Measurements from ENCODE around the gene LIPF. TPM values are rescaled to one million over a fixed set of nuclear protein-coding genes. Genes with fewer than 3 reads are reported as not detected.

The LIPF gene
- total RNA-seq, 5 donors from 2014 or later (not counting 1 experiment from before 2014, with no cell fraction given) = not detected

GRCh38 chr10:88624840-88625239, 39.4 kb upstream of the LIPF start:
- ChIA-PET POLR2A (no interaction called here), CTCF (no interaction called here)
- Histone ChIP-seq H3K4me3 (ENCODE audit: control insufficient read depth in 1 of 2, extremely low read depth in 1 of 2, low read length in 1 of 2) (no peak overlapping the region), H3K36me3 (ENCODE audit: control insufficient read depth in 2 of 2, extremely low read depth in 1 of 2, insufficient read depth in 1 of 2, low read length in 1 of 2) (no peaks in the 10 kb centered on the region), H3K4me1 (ENCODE audit: control insufficient read depth in 1 of 2, extremely low read depth in 1 of 2, insufficient read depth in 2 of 2, low read length in 2 of 2) (no peaks in the 10 kb centered on the region), H3K9me3 (no peaks in the 10 kb centered on the region), H3K27me3 (replicated peaks in 1 of 2; ENCODE audit: control insufficient read depth in 2 of 2, extremely low read depth in 1 of 2, insufficient read depth in 2 of 2, low read length in 1 of 2) (no peaks in the 10 kb centered on the region), H3K27ac (ENCODE audit: low read length) (no peak overlapping the region)
- Mint-ChIP-seq H3K4me3 (no peak overlapping the region), H3K9me3 (no peaks in the 10 kb centered on the region), H3K27ac (no peak overlapping the region), H3K27me3 (no peaks in the 10 kb centered on the region), H3K36me3 (no peaks in the 10 kb centered on the region), H3K4me1 (no peaks in the 10 kb centered on the region)
- ATAC-seq (replicated peaks in 1 of 4) = no peak
- DNase-seq = no peak

GRCh38 chr10:88640186-88640585, 24.1 kb upstream of the LIPF start:
- Mint-ChIP-seq H3K4me3 (no peak overlapping the region), H3K36me3 (no peaks in the 10 kb centered on the region), H3K4me1 (no peaks in the 10 kb centered on the region), H3K9me3 (no peaks in the 10 kb centered on the region), H3K27ac (no peak overlapping the region), H3K27me3 (peaks cover 16 to 19% of the 10 kb centered on the region in 2 donors)
- no CpG with 5 or more reads among the region's 2 CpGs for WGBS (ENCODE audit: insufficient coverage)
- Histone ChIP-seq H3K4me1 (ENCODE audit: control insufficient read depth in 1 of 2, extremely low read depth in 1 of 2, insufficient read depth in 2 of 2, low read length in 2 of 2) (no peaks in the 10 kb centered on the region), H3K9me3 (no peaks in the 10 kb centered on the region), H3K27me3 (replicated peaks in 1 of 2; ENCODE audit: control insufficient read depth in 2 of 2, extremely low read depth in 1 of 2, insufficient read depth in 2 of 2, low read length in 1 of 2) (peaks cover 0 to 5% of the 10 kb centered on the region in 2 experiments), H3K4me3 (ENCODE audit: control insufficient read depth in 1 of 2, extremely low read depth in 1 of 2, low read length in 1 of 2) (no peak overlapping the region), H3K36me3 (ENCODE audit: control insufficient read depth in 2 of 2, extremely low read depth in 1 of 2, insufficient read depth in 1 of 2, low read length in 1 of 2) (no peaks in the 10 kb centered on the region), H3K27ac (ENCODE audit: low read length) (no peak overlapping the region)
- ATAC-seq (replicated peaks in 1 of 4) (no peak), DNase-seq (no peak)
- POLR2A ChIA-PET = no interaction called here
- CTCF ChIA-PET = no interaction called here

DNA sequence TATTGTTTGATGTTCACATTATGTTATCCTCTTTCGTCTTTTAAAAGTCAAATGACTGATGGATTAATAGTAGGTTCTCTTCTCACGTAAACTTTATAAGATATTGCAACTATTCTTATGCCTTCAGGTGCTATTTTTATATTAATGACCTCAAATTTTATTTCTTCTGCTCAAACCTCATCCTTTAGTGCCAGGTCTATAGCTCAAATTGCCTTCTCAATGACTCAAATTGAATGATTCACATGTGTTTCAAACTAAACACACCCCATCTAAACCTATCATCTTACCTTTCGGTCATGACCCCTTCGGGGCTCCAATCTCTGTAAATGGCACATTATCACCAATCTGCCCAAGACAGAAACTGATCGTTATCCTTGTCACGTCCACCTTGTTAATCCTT, 22.0 kb upstream of the LIPF start:
- no peaks in the 10 kb centered on the region for H3K4me1 Mint-ChIP-seq
- no peaks in the 10 kb centered on the region for H3K4me1 ChIP-seq (ENCODE audit: control insufficient read depth in 1 of 2, extremely low read depth in 1 of 2, insufficient read depth in 2 of 2, low read length in 2 of 2)
- ATAC-seq (replicated peaks in 1 of 4) (no peak), DNase-seq (no peak)
- H3K27me3 ChIP-seq (replicated peaks in 1 of 2; ENCODE audit: control insufficient read depth in 2 of 2, extremely low read depth in 1 of 2, insufficient read depth in 2 of 2, low read length in 1 of 2) = peaks cover 0 to 5% of the 10 kb centered on the region in 2 experiments
- POLR2A ChIA-PET = no interaction called here
- no peaks in the 10 kb centered on the region for H3K36me3 ChIP-seq (ENCODE audit: control insufficient read depth in 2 of 2, extremely low read depth in 1 of 2, insufficient read depth in 1 of 2, low read length in 1 of 2)
- H3K4me3 Mint-ChIP-seq = no peak overlapping the region
- H3K9me3 Mint-ChIP-seq = no peaks in the 10 kb centered on the region
- H3K27ac Mint-ChIP-seq = no peak overlapping the region
- CTCF ChIA-PET = no interaction called here
- H3K36me3 Mint-ChIP-seq = no peaks in the 10 kb centered on the region
- no peak overlapping the region for H3K27ac ChIP-seq (ENCODE audit: low read length)
- H3K27me3 Mint-ChIP-seq = peaks cover 14 to 17% of the 10 kb centered on the region in 2 donors
- H3K4me3 ChIP-seq (ENCODE audit: control insufficient read depth in 1 of 2, extremely low read depth in 1 of 2, low read length in 1 of 2) = no peak overlapping the region
- WGBS (ENCODE audit: insufficient coverage) = 98% methylated on average over 4 of the region's 6 CpGs
- no peaks in the 10 kb centered on the region for H3K9me3 ChIP-seq

DNA sequence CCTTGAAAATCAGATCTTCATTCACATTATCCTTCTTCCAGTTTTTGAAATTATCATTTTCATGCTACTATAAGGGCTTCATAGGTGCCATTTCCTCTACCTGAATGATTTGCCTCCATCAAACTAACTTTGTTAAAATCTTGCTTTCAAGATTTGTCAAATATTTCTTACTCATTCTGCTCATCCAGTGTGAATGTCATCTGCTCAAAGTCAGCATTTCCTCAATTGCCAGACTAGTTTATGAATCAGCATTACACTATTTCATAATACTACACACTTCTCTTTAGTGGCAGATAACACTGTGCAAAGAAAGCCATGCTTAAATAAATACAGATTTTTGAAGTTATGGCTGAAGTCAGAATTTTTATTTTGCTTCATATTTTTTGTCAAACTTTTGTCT, 21.3 kb upstream of the LIPF start:
- no peaks in the 10 kb centered on the region for H3K36me3 Mint-ChIP-seq
- Histone ChIP-seq H3K9me3 (no peaks in the 10 kb centered on the region), H3K27me3 (replicated peaks in 1 of 2; ENCODE audit: control insufficient read depth in 2 of 2, extremely low read depth in 1 of 2, insufficient read depth in 2 of 2, low read length in 1 of 2) (peaks cover 0 to under 1% of the 10 kb centered on the region in 2 experiments), H3K4me1 (ENCODE audit: control insufficient read depth in 1 of 2, extremely low read depth in 1 of 2, insufficient read depth in 2 of 2, low read length in 2 of 2) (no peaks in the 10 kb centered on the region), H3K27ac (ENCODE audit: low read length) (no peak overlapping the region), H3K36me3 (ENCODE audit: control insufficient read depth in 2 of 2, extremely low read depth in 1 of 2, insufficient read depth in 1 of 2, low read length in 1 of 2) (no peaks in the 10 kb centered on the region), H3K4me3 (ENCODE audit: control insufficient read depth in 1 of 2, extremely low read depth in 1 of 2, low read length in 1 of 2) (no peak overlapping the region)
- no peak overlapping the region for H3K4me3 Mint-ChIP-seq
- ATAC-seq (replicated peaks in 1 of 4) = no peak
- ChIA-PET CTCF (no interaction called here), POLR2A (no interaction called here)
- H3K9me3 Mint-ChIP-seq = no peaks in the 10 kb centered on the region
- DNase-seq = no peak
- H3K4me1 Mint-ChIP-seq = no peaks in the 10 kb centered on the region
- H3K27ac Mint-ChIP-seq = no peak overlapping the region
- H3K27me3 Mint-ChIP-seq = peaks cover 11 to 15% of the 10 kb centered on the region in 2 donors

GRCh38 chr10:88647061-88647615, 17.1 kb upstream of the LIPF start:
- no peaks in the 10 kb centered on the region for H3K36me3 ChIP-seq (ENCODE audit: control insufficient read depth in 2 of 2, extremely low read depth in 1 of 2, insufficient read depth in 1 of 2, low read length in 1 of 2)
- no peaks in the 10 kb centered on the region for H3K4me1 ChIP-seq (ENCODE audit: control insufficient read depth in 1 of 2, extremely low read depth in 1 of 2, insufficient read depth in 2 of 2, low read length in 2 of 2)
- Mint-ChIP-seq H3K27me3 (peaks cover 7 to 11% of the 10 kb centered on the region in 2 donors), H3K4me1 (no peaks in the 10 kb centered on the region), H3K9me3 (no peaks in the 10 kb centered on the region), H3K27ac (no peak overlapping the region), H3K4me3 (no peak overlapping the region), H3K36me3 (no peaks in the 10 kb centered on the region)
- no peak overlapping the region for H3K27ac ChIP-seq (ENCODE audit: low read length)
- DNase-seq (no peak), ATAC-seq (replicated peaks in 1 of 4) (no peak)
- H3K27me3 ChIP-seq (replicated peaks in 1 of 2; ENCODE audit: control insufficient read depth in 2 of 2, extremely low read depth in 1 of 2, insufficient read depth in 2 of 2, low read length in 1 of 2) = no peaks in the 10 kb centered on the region
- ChIA-PET POLR2A (no interaction called here), CTCF (no interaction called here)
- WGBS (ENCODE audit: insufficient coverage) = no CpG with 5 or more reads among the region's 2 CpGs
- no peak overlapping the region for H3K4me3 ChIP-seq (ENCODE audit: control insufficient read depth in 1 of 2, extremely low read depth in 1 of 2, low read length in 1 of 2)
- H3K9me3 ChIP-seq = no peaks in the 10 kb centered on the region

GRCh38 chr10:88651101-88651551, 13.1 kb upstream of the LIPF start:
- CTCF ChIA-PET = no interaction called here
- ATAC-seq (replicated peaks in 1 of 4) (no peak), DNase-seq (no peak)
- no peak overlapping the region for H3K27ac Mint-ChIP-seq
- POLR2A ChIA-PET = interaction anchor here in 1 of 2 donors (0.5 to 0.6 kb wide), 2 partner anchors 40 to 601 kb away, joined by 6 to 8 read pairs; no protein-coding TSS in a partner anchor
- H3K4me3 ChIP-seq (ENCODE audit: control insufficient read depth in 1 of 2, extremely low read depth in 1 of 2, low read length in 1 of 2) = no peak overlapping the region
- no peaks in the 10 kb centered on the region for H3K4me1 Mint-ChIP-seq
- no peaks in the 10 kb centered on the region for H3K36me3 ChIP-seq (ENCODE audit: control insufficient read depth in 2 of 2, extremely low read depth in 1 of 2, insufficient read depth in 1 of 2, low read length in 1 of 2)
- no peaks in the 10 kb centered on the region for H3K9me3 Mint-ChIP-seq
- no peaks in the 10 kb centered on the region for H3K36me3 Mint-ChIP-seq
- H3K27me3 ChIP-seq (replicated peaks in 1 of 2; ENCODE audit: control insufficient read depth in 2 of 2, extremely low read depth in 1 of 2, insufficient read depth in 2 of 2, low read length in 1 of 2) = no peaks in the 10 kb centered on the region
- H3K4me3 Mint-ChIP-seq = no peak overlapping the region
- peaks cover 9 to 10% of the 10 kb centered on the region in 2 donors for H3K27me3 Mint-ChIP-seq
- H3K9me3 ChIP-seq = no peaks in the 10 kb centered on the region
- no peak overlapping the region for H3K27ac ChIP-seq (ENCODE audit: low read length)
- no peaks in the 10 kb centered on the region for H3K4me1 ChIP-seq (ENCODE audit: control insufficient read depth in 1 of 2, extremely low read depth in 1 of 2, insufficient read depth in 2 of 2, low read length in 2 of 2)

DNA sequence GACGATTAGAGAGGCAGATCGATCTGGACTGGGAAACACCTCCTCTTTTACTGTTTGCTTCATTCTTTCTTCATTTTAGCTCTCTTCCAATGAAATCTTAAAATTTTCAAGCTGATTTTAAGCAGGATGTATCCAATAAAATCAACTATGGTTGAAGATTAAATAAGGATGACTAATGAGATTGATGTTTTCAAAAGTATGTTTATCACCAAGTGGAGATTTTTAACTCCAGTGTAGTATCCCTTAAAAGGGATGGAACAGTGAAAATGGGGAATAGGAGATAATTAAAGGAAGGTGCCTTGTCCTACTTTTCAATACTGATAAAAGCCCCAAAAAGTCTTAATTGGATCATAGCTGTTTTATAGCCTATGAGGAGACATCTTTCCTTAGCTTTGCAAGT, 11.6 kb upstream of the LIPF start:
- Histone ChIP-seq H3K27ac (ENCODE audit: low read length) (no peak overlapping the region), H3K4me3 (ENCODE audit: control insufficient read depth in 1 of 2, extremely low read depth in 1 of 2, low read length in 1 of 2) (no peak overlapping the region), H3K27me3 (replicated peaks in 1 of 2; ENCODE audit: control insufficient read depth in 2 of 2, extremely low read depth in 1 of 2, insufficient read depth in 2 of 2, low read length in 1 of 2) (no peaks in the 10 kb centered on the region), H3K36me3 (ENCODE audit: control insufficient read depth in 2 of 2, extremely low read depth in 1 of 2, insufficient read depth in 1 of 2, low read length in 1 of 2) (no peaks in the 10 kb centered on the region), H3K9me3 (no peaks in the 10 kb centered on the region), H3K4me1 (ENCODE audit: control insufficient read depth in 1 of 2, extremely low read depth in 1 of 2, insufficient read depth in 2 of 2, low read length in 2 of 2) (no peaks in the 10 kb centered on the region)
- Mint-ChIP-seq H3K27ac (no peak overlapping the region), H3K4me1 (no peaks in the 10 kb centered on the region), H3K4me3 (no peak overlapping the region), H3K36me3 (no peaks in the 10 kb centered on the region), H3K27me3 (peaks cover 2 to 3% of the 10 kb centered on the region in 2 donors), H3K9me3 (no peaks in the 10 kb centered on the region)
- DNase-seq = no peak
- whole genome bisulfite sequencing (ENCODE audit: insufficient coverage) = no CpG with 5 or more reads among the region's 2 CpGs
- no peak for ATAC-seq (replicated peaks in 1 of 4)
- CTCF ChIA-PET = interaction anchor here in 1 of 2 donors (0.8 kb wide), 1 partner anchor 524 kb away, joined by 3 read pairs; no protein-coding TSS in a partner anchor
- POLR2A ChIA-PET = no interaction called here

Measured in T-cell (primary cell).